Measurements from ENCODE around the gene ACOX1. TPM values are rescaled to one million over a fixed set of nuclear protein-coding genes. Genes with fewer than 3 reads are reported as not detected.

The ACOX1 gene
- polyA plus RNA-seq, 1 donor (not counting 4 experiments of a cell fraction or from before 2014, with no cell fraction given), result 31.8 TPM

DNA sequence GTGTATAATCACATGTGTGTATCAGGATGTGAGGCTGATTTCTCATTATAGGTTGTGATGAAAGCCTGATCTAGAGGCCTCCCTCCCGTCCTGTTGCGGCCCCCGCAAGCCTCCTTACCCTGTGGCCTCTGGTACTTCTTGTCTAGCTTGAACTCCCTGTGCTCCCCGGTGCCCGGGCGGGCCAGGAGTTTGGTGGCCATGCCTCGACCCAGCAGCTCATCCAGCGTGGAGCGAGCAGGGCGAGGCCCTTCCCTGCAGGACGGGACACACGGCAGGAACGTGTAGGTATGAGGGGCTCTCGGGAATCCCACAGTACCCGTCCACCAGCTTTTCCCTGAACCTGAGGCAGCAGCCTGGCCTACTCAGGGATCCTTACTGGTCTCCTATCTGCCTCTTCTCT, 53.1 kb downstream of the ACOX1 start:
- Histone ChIP-seq H3K79me2 (ENCODE audit: control insufficient read depth, insufficient read depth, low read length) (no peaks in the 10 kb centered on the region), H3K9me3 (ENCODE audit: control insufficient read depth, low read depth, low read length) (no peaks in the 10 kb centered on the region), H3K36me3 (ENCODE audit: control insufficient read depth in 2 of 2, extremely low read depth in 1 of 2, insufficient read depth in 2 of 2, low read length in 2 of 2) (no peaks in the 10 kb centered on the region), H3K27me3 (ENCODE audit: control insufficient read depth, extremely low read depth, insufficient read depth, low read length) (no peaks in the 10 kb centered on the region), H4K20me1 (ENCODE audit: control insufficient read depth, extremely low read depth, insufficient read depth, low read length) (no peaks in the 10 kb centered on the region), H2AFZ (ENCODE audit: control insufficient read depth, low read length) (no peak overlapping the region), H3K4me3 (ENCODE audit: control insufficient read depth in 2 of 3, extremely low read depth in 1 of 3, insufficient read depth in 2 of 3, low read depth in 1 of 3, low read length in 3 of 3) (no peak overlapping the region), H3K9ac (ENCODE audit: control insufficient read depth, extremely low read depth, insufficient read depth, low read length) (no peak overlapping the region), H3K4me2 (ENCODE audit: control insufficient read depth, extremely low read depth, insufficient read depth, low read depth, low read length) (no peak overlapping the region), H3K27ac (ENCODE audit: control insufficient read depth, insufficient read depth, low read length) (no peak overlapping the region), H3K9me1 (ENCODE audit: control insufficient read depth, extremely low read depth, insufficient read depth, low read length) (no peaks in the 10 kb centered on the region), H3K4me1 (ENCODE audit: control insufficient read depth, extremely low read depth, insufficient read depth, low read length) (peaks cover 15% of the 10 kb centered on the region)
- TF ChIP-seq, protein P1, sequence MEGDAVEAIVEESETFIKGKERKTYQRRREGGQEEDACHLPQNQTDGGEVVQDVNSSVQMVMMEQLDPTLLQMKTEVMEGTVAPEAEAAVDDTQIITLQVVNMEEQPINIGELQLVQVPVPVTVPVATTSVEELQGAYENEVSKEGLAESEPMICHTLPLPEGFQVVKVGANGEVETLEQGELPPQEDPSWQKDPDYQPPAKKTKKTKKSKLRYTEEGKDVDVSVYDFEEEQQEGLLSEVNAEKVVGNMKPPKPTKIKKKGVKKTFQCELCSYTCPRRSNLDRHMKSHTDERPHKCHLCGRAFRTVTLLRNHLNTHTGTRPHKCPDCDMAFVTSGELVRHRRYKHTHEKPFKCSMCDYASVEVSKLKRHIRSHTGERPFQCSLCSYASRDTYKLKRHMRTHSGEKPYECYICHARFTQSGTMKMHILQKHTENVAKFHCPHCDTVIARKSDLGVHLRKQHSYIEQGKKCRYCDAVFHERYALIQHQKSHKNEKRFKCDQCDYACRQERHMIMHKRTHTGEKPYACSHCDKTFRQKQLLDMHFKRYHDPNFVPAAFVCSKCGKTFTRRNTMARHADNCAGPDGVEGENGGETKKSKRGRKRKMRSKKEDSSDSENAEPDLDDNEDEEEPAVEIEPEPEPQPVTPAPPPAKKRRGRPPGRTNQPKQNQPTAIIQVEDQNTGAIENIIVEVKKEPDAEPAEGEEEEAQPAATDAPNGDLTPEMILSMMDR (optimal IDR thresholded peaks at IDR 0.05 in 1 of 3, IDR thresholded peaks at IDR 0.05 in 1 of 3, conservative IDR thresholded peaks at IDR 0.05 in 1 of 3; ENCODE audit: extremely low read depth in 1 of 3, insufficient read depth in 2 of 3, low read length in 3 of 3), result no peak
- no peak for TF ChIP-seq EZH2 (IDR thresholded peaks at IDR 0.05; ENCODE audit: low read length)
- dilution Hi-C loops (cut with MboI; ENCODE audit: extremely low pct_ligation_motif_present, low sequenced_read_pairs), result no loop called here
- DNase-seq (ENCODE audit: low read depth, low spot score) (no peak), FAIRE-seq (no peak)

DNA sequence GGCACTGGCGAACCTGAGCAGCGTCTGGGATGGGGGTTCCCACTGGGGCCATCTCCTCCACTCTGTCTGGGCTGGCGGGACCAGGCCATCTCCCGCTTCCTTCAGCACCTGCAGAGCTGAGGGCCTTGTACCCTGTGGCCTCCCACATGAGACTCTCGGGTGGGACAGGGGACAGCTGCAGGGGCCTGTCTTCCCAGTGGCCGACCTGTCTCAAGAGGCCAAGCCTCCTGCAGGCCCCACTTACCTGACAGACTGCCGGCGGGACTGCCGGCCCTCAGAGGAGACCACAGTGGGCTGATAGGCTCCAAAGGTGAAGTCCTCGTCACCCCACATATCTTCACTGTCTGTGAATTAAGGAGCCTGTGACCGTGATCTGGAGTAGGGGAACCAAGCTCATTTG, 53.9 kb downstream of the ACOX1 start:
- Histone ChIP-seq H3K36me3 (ENCODE audit: control insufficient read depth in 2 of 2, extremely low read depth in 1 of 2, insufficient read depth in 2 of 2, low read length in 2 of 2) (no peaks in the 10 kb centered on the region), H4K20me1 (ENCODE audit: control insufficient read depth, extremely low read depth, insufficient read depth, low read length) (no peaks in the 10 kb centered on the region)

More for the DNA sequence above, 53.9 kb downstream of the ACOX1 start:
- TF ChIP-seq, protein P1 (optimal IDR thresholded peaks at IDR 0.05 in 1 of 3, IDR thresholded peaks at IDR 0.05 in 1 of 3, conservative IDR thresholded peaks at IDR 0.05 in 1 of 3; ENCODE audit: extremely low read depth in 1 of 3, insufficient read depth in 2 of 3, low read length in 3 of 3), result no peak
- TF ChIP-seq EZH2 (IDR thresholded peaks at IDR 0.05; ENCODE audit: low read length), result no peak
- dilution Hi-C loops (cut with MboI; ENCODE audit: extremely low pct_ligation_motif_present, low sequenced_read_pairs), result no loop called here
- peaks cover 15% of the 10 kb centered on the region for H3K4me1 ChIP-seq (ENCODE audit: control insufficient read depth, extremely low read depth, insufficient read depth, low read length)
- H3K27me3 ChIP-seq (ENCODE audit: control insufficient read depth, extremely low read depth, insufficient read depth, low read length), result no peaks in the 10 kb centered on the region
- no peak overlapping the region for H3K9ac ChIP-seq (ENCODE audit: control insufficient read depth, extremely low read depth, insufficient read depth, low read length)
- FAIRE-seq (no peak), DNase-seq (ENCODE audit: low read depth, low spot score) (no peak)
- H3K79me2 ChIP-seq (ENCODE audit: control insufficient read depth, insufficient read depth, low read length), result no peaks in the 10 kb centered on the region
- no peak overlapping the region for H3K4me2 ChIP-seq (ENCODE audit: control insufficient read depth, extremely low read depth, insufficient read depth, low read depth, low read length)
- no peaks in the 10 kb centered on the region for H3K9me1 ChIP-seq (ENCODE audit: control insufficient read depth, extremely low read depth, insufficient read depth, low read length)
- H2AFZ ChIP-seq (ENCODE audit: control insufficient read depth, low read length), result no peak overlapping the region
- no peak overlapping the region for H3K4me3 ChIP-seq (ENCODE audit: control insufficient read depth in 2 of 3, extremely low read depth in 1 of 3, insufficient read depth in 2 of 3, low read depth in 1 of 3, low read length in 3 of 3)
- H3K27ac ChIP-seq (ENCODE audit: control insufficient read depth, insufficient read depth, low read length), result no peak overlapping the region
- no peaks in the 10 kb centered on the region for H3K9me3 ChIP-seq (ENCODE audit: control insufficient read depth, low read depth, low read length)
